GM18498 (cell line): ENCODE results near the gene LRRC1.

ENCODE experiments used
- ATAC-seq: cut with Tn5 transposase; IDR thresholded peaks from one replicate; pipeline ENCODE4 v1.9.1; 2021; ENCODE audit warnings: mild to moderate bottlenecking, moderate library complexity; ENCODE audit not compliant: unreplicated experiment

LRRC1 gene

GRCh38 chr6:53878808-53879207 is 84.0 kb downstream of the LRRC1 start:
- no peak for ATAC-seq

- no peak for ATAC-seq
Measured at GRCh38 chr6:53879608-53880007, 84.8 kb downstream of the LRRC1 start.

- ATAC-seq = no peak
Measured at GRCh38 chr6:53887316-53887715, 92.5 kb downstream of the LRRC1 start.

- ATAC-seq = no peak
Measured at GRCh38 chr6:53888931-53889330, 94.1 kb downstream of the LRRC1 start.

GRCh38 chr6:53889365-53889764 is 94.6 kb downstream of the LRRC1 start:
- ATAC-seq = no peak

GRCh38 chr6:53892707-53893106 is 97.9 kb downstream of the LRRC1 start:
- ATAC-seq = peak; percentile 61

- peak; percentile 87 for ATAC-seq
Measured at GRCh38 chr6:53894091-53894490, 99.3 kb downstream of the LRRC1 start.

- no peak for ATAC-seq
Measured at GRCh38 chr6:53896196-53896595, 101.4 kb downstream of the LRRC1 start.

GRCh38 chr6:53898026-53898795 is 103.4 kb downstream of the LRRC1 start:
- no peak for ATAC-seq

GRCh38 chr6:53899512-53899911 is 104.7 kb downstream of the LRRC1 start:
- ATAC-seq = no peak

GRCh38 chr6:53903357-53903756 is 108.6 kb downstream of the LRRC1 start:
- ATAC-seq = no peak

- ATAC-seq = no peak
Measured at GRCh38 chr6:53906103-53906502, 111.3 kb downstream of the LRRC1 start.

- ATAC-seq = no peak
Measured at GRCh38 chr6:53906842-53907241, 112.0 kb downstream of the LRRC1 start.

GRCh38 chr6:53910834-53911233 is 116.0 kb downstream of the LRRC1 start:
- ATAC-seq = no peak

GRCh38 chr6:53912661-53913060 is 117.9 kb downstream of the LRRC1 start:
- no peak for ATAC-seq

- ATAC-seq = no peak
Measured at GRCh38 chr6:53913286-53913685, 118.5 kb downstream of the LRRC1 start.

GRCh38 chr6:53915026-53915691 is 120.4 kb downstream of the LRRC1 start:
- ATAC-seq = no peak

- peak; percentile 60 for ATAC-seq
Measured at GRCh38 chr6:53916804-53917463, 122.1 kb downstream of the LRRC1 start.

GRCh38 chr6:53917464-53917842 is 122.6 kb downstream of the LRRC1 start:
- ATAC-seq = peak; percentile 62

GRCh38 chr6:53918854-53919510 is 124.2 kb downstream of the LRRC1 start:
- no peak for ATAC-seq

GRCh38 chr6:53919881-53920360 is 125.1 kb downstream of the LRRC1 start:
- ATAC-seq = no peak
